Mucosa of descending colon (tissue), 3 donors: ENCODE results near the gene SORL1-AS1.

Source experiments
- ATAC-seq: fragments of 200-7000 bp; cut with Tn5 transposase; one replicate; pipeline ENCODE4 v1.9.1; 2020; ENCODE audit warnings: mild to moderate bottlenecking, moderate library complexity
- DNase-seq, 3 donors: peaks; one replicate each; pipeline ENCODE4 v3.0.0-alpha.2; 2020
- H3K36me3 ChIP-seq: fragments of 200-600 bp; one replicate; pipeline ENCODE4 v1.8.0; 2021; ENCODE audit warnings: low read depth, mild to moderate bottlenecking
- H3K4me1 ChIP-seq: fragments of 200-600 bp; one replicate; pipeline ENCODE4 v1.8.0; 2021; ENCODE audit warnings: low read depth, mild to moderate bottlenecking
- H3K4me3 ChIP-seq: fragments of 200-600 bp; one replicate; pipeline ENCODE4 v1.8.0; 2021; ENCODE audit warnings: mild to moderate bottlenecking
- H3K9me3 ChIP-seq: fragments of 200-600 bp; one replicate; pipeline ENCODE4 v1.8.0; 2021; ENCODE audit warnings: mild to moderate bottlenecking
- CTCF ChIP-seq: fragments of 200-600 bp; IDR thresholded peaks from one replicate; pipeline ENCODE4 v1.8.0; 2022; ENCODE audit warnings: antibody characterized with exemption, mild to moderate bottlenecking
- intact Hi-C, 2 donors: fragments of 100-400 bp; cut with DNase I in 1 of 2; cut with micrococcal nuclease in 1 of 2; formaldehyde crosslinking; loops; one replicate each; pipeline versions ENCODE4 v1.11.0 to v1.11.1; 2022; cut with DNase I, micrococcal nuclease
- donor health status: DM: no; HTN: no; CAD: no; lungs with moderate emphysema.
- donor health status: DM: no; HTN: no; CAD: no.
- donor health status: DM: no; HTN: yes; CAD: no.

SORL1-AS1 gene

GRCh38 chr11:121439337-121439736 is 13.4 kb downstream of the SORL1-AS1 start:
- no peak for TF ChIP-seq CTCF
- no peaks in the 10 kb centered on the region for H3K36me3 ChIP-seq
- no peak for ATAC-seq
- intact Hi-C loops, result no loop called here
- no peak for DNase-seq
- H3K9me3 ChIP-seq, result no peaks in the 10 kb centered on the region
- H3K4me1 ChIP-seq, result no peaks in the 10 kb centered on the region
- H3K4me3 ChIP-seq, result no peak overlapping the region

DNA sequence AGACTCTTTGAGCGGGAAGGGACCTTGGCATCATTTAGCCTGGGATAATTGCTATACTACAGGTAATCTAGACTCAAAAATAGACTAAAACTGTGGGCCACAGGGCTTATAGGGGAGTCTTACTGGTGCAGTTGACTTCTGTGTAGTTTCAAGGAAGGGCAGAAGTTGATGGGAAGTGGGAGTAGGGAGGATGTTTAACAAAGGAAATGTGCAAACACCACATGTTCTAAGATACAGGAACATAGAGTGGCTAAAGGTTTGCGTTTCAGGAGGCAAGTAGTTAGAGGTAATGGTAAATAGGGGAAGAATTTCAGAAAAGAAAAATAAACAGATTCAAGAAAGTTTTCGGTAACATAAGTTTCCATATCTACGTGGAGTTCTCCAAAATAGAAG is 15.1 kb downstream of the SORL1-AS1 start:
- no peaks in the 10 kb centered on the region for H3K36me3 ChIP-seq
- ATAC-seq (no peak), DNase-seq (no peak)
- intact Hi-C loops, result no loop called here
- H3K4me1 ChIP-seq, result no peaks in the 10 kb centered on the region
- no peak overlapping the region for H3K4me3 ChIP-seq
- TF ChIP-seq CTCF, result no peak
- no peaks in the 10 kb centered on the region for H3K9me3 ChIP-seq

DNA sequence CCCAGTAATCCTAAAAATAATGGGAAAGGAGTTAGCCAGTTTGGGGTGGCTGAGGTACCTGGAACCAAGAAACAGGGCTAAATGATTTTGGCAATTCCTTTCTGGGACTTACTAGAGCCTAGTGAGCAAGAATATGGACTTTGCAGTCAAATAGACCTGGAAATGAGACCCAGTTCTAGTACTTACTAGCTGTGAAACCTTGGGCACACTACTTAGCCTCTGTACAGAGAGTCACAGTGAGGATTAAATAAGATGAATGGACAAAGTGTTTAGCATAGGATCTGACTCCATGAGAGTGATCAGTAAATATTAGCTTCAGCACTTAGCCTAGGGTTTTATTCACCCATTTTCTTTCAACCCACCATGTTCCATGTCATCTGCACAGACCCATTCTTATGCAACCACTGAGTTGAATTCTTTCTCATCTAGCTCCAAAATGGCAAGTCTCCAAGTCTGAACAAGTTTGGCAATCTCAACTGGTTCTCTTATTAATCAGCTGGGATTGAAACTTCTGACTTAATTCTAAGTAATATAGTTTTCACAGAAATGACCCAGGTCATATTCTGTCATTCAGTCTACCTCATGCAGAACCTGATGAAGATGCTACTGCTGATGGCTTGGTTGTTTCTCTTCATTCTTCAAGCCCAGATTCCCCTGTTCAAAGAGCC is 15.6 kb downstream of the SORL1-AS1 start:
- H3K4me1 ChIP-seq, result no peaks in the 10 kb centered on the region
- intact Hi-C loops, result no loop called here
- H3K36me3 ChIP-seq, result no peaks in the 10 kb centered on the region
- TF ChIP-seq CTCF, result no peak
- H3K9me3 ChIP-seq, result no peaks in the 10 kb centered on the region
- no peak for ATAC-seq
- no peak for DNase-seq
- H3K4me3 ChIP-seq, result no peak overlapping the region

DNA sequence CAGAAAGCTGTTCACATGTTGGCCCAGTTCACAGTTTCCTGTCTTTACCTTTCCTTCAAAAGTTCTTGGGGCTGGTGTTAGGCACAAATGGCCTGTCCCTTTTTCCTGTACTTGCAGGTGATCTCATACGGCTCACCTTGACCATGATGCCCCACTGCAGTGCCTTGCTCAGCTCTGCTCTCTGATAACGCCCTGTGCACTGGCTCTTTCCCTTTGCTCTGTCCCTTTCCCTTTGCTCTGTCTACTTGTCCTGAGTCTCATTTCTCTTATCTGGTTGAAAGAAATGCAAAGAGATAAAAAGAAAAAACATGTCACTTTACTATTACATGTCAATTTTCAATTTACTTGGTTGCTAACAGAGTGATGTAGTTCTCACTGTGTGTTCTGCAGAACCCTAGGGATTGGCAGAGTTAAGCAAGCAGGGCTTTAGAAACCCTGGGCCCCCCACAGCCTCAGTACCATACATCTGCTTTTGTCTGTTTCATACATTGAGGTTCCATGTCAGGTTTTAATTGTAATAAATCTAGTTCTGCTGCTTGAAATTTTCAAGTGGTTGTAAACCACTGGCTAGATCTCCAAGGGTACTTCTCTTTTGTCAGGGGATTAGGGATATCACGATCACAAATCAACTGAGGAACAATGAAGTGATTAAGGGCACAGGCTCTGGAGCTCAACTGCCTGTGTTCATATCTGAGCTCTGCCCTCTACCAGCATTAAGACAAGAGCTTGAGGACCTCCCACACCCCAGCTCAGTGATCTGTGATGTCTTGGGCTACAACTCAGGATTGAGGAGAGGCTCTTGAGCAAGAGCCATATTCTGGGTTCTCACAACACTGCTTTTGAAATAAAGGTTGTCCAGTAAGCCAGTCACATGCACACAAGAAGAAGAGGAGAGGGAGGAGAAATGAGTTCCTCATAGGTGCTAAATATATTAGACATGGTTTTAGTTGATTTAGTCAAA is 16.9 kb downstream of the SORL1-AS1 start:
- ATAC-seq (no peak), DNase-seq (no peak)
- no peaks in the 10 kb centered on the region for H3K9me3 ChIP-seq
- H3K4me1 ChIP-seq, result no peaks in the 10 kb centered on the region
- TF ChIP-seq CTCF, result no peak
- H3K4me3 ChIP-seq, result no peak overlapping the region
- intact Hi-C loops, result no loop called here
- no peaks in the 10 kb centered on the region for H3K36me3 ChIP-seq

DNA sequence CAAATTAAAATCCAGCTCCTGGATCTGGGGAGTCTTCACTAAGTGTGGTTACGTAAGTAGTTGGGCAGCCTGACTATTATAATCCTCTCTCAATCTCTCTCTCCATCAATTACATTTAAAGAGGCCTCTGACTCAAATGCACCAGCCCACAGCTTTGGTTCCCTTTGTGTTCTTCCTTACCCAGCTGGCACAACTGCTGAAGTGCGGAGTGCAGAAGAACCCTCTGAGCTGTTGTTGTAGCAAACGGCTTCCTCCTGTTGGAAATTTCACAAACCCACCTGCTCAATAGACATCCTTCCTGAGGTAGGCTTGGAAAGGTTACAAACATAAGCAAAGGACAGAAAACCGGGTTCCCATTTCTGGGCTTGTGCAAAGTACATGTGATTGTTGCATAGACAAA is 17.6 kb downstream of the SORL1-AS1 start:
- no peaks in the 10 kb centered on the region for H3K4me1 ChIP-seq
- DNase-seq (no peak), ATAC-seq (no peak)
- no peak overlapping the region for H3K4me3 ChIP-seq
- no peaks in the 10 kb centered on the region for H3K9me3 ChIP-seq
- intact Hi-C loops, result no loop called here
- H3K36me3 ChIP-seq, result no peaks in the 10 kb centered on the region
- no peak for TF ChIP-seq CTCF
